OCI-M2 (cell line): Measurements from ENCODE around the gene DARS1.
"Not testable (repeated sequence)": the region's sequence is repeated elsewhere in the genome, so short reads cannot be mapped to it uniquely, and the experiment has no call there.

Experiments
- DNase-seq: peaks from one replicate; lab custom pipeline; 2025; ENCODE audit not compliant: unreplicated experiment; lab: John Stamatoyannopoulos, UW

The DARS1 gene

DNA sequence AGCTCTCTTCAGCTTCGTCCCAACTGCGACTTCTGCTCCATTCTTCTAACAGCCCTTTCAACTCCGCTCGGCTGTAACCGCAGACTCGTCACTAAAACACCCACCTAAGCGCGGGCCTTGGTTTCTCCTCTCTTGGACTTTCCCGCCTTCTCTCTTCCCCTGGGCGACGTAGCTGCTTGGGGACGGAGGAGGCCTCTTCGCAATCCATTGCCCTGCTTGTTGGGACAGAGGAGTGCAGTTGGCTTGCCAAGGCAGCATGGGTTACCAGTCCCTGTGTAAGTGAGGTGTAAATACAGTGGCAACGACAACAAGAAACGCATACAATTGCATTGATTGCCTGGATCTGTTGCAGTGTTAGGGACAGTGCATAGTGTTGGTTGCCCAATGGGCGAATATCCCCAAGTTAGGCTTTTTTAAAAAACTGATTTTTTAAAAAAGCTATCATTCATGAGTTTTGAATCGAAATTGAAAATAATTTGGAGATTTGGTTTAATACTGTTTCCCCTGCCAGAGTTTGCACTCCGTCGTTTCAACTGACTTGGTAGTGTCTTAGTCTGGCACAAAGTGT, 484 bp upstream of the DARS1 start:
- DNase-seq: no peak

DNA sequence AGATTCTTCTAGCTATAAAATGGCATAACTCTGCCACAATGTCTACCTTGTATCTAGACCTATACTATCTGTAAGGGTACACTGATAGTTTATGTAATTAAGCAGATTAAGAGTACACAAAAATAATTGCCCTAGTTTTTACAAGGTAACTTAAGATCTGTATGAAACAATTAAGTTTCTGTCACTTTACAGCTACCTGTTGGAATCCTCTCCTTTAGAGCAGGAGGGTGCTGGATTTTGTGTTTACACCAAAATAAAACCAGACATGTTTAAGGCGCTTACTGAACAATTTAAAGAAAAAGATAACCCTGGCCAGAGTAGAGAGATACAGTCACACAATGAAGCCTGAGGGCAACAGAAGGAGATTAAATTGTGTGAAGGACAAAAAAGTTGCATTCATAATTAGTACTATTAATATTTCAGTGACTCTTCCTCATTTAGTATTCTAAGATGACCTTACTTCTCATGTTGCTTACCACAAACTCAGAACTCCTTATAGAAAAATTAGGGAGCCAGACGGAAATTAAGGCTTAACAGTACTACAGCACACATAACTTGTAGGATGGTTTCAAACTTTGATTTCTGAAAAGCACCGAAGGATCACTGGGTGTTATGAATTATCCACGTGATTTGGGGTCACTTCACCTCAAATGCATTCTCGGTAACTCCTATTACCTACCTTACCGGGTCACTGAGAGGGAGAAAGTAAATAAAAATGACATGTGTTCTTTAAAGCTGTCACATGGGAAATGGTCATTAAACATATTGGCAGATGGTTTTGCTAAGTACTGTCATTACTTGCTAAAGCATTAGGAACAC, 1.0 kb downstream of the DARS1 start:
- no peak for DNase-seq

DNA sequence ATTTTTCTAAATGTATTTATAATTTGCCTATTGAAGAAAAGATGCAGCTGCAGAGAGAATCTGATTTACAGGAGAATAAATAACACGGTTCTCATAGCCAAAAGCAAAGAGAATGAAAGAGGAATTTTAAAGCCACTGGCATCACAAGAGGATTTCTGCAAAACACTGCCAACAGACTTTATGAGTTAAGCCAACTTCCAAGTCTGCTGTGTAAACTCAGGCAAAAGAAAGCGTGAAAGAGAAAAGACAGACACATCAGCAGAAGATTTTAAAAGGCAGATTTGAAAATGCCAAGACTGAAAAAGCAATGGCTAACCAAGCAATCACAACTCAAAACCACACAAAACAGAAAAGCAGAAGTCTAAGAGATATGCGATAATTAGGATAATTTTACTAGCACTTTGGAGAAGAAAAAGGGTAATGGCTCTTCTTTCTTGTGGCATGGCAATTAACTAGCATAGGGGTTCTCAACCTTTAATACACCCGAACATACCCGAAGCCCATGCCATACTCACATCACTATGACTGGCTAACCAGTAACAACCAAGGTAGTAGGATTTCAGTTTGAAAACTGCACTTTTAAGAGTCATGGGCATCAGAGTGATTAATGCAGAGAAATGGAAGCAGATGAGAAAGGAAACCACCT, 4.9 kb downstream of the DARS1 start:
- DNase-seq: no peak

DNA sequence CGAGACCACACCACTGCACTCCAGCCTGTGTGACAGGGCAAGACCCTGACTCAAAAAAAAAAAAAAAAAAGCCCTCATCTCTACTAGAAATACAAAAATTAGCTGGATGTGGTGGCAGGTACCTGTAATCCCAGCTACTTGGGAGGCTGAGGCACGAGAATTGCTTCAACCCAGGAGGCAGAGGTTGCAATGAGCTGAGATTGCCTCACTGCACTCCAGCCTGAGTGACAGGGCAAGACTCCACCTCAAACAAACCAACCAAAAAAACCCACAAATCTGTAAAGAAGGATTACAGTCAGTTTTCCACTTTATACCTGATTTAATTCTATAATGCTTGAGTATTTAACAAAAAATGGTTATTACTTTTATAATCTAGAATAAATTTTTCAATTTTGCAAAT, 9.7 kb downstream of the DARS1 start:
- DNase-seq: no peak

DNA sequence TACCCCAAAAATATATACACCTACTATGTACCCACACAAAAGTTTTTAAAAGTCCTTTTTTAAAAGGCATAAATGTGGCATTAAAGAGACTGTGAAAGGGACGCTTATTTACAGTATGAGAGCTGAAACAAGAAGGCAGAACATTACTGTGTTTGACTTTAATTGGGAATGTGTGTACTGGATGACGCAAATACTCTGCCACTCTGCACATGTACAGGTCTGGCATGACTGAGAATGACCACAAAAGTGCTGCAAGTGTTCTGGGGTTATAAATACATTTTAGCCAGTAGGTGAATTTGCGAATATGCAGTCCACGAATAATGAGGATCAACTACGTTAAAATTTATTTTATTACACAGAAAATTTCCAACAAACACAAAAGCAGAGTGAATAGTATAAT, 11.4 kb downstream of the DARS1 start:
- DNase-seq: no peak

DNA sequence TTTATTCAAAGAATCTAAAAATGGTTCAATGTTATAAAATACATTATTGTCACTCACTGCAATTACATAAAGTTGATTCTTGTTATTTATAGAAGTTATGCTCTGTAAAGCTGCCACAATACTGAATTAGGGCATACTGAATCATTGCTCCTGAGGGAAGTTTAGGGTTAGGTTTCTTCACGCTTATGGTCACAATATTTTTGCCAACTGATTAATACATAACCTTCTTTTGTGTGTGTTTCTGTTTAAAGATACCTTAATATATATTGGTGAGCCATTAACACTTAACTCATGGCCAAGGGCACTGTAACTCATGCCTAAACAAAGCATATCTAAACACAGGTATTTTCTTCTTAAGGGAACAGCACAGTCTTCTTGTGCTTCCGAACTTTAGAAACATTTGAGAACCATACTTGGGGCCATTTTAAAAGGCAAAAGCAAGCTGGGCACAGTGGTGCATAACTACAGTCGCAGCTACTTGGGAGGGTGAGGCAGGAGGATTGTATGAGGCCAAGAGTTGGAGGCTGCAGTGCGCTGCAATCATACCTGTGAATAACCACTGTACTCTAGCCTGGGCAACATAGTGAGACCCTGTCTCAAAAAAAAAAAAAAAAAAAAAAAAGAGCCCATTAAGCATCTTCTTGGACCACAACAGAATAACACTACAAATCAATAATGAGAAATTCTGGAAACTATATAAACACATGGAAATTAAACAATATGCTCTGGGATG, 15.6 kb downstream of the DARS1 start:
- DNase-seq: no peak

DNA sequence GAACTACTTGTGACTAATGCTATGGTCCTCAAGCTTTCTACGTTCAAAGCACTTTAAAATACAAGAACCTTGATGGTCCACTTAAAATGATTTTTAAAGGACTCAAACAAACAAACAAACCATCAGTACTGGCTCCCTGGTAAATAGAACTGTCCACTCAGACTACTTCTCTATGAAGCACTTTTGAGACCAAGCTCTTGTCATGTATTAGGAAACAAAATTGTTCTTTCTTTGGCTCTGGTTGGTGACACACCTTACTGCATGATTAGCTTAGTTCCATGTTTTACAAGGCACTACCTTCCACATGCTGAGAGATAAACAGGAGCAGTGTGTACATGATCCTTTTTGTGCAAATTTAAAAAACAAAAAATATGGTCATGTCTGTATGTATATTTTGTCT, 19.7 kb downstream of the DARS1 start:
- no peak for DNase-seq

DNA sequence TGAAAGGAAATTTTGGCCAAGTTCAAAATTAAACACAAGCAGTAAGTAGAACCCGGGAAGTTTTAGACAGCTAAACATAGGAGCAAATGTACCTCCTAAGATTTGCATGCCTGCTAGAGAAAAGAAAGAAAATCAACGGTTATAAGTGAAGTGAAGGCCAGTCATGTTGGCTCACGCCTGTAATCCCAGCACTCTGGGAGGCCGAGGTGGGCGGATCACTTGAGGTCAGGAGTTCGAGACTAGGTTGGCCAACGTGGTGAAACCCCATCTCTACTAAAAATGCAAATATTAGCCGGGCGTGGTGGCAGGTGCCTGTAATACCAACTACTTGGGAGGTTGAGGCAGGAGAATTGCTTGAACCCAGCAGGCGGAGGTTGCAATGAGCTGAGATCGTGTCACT, 21.0 kb downstream of the DARS1 start:
- not testable (repeated sequence) for DNase-seq

DNA sequence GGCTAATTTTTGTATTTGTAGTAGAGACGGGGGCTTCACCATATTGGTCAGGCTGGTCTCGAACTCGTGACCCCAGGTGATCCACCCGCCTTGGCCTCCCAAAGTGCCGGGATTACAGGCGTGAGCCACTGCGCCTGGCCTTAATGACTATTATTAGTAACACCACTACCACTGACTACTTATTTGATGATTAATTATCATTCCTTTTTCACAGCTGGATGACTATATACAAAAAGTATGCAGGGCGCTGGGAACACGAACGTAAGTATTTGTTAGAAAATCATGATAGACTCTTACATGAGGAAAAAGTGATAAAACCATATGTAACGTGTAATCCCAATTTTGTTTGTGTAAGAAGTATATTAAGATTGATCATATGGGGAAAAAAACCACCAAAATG, 21.6 kb downstream of the DARS1 start:
- DNase-seq: no peak

DNA sequence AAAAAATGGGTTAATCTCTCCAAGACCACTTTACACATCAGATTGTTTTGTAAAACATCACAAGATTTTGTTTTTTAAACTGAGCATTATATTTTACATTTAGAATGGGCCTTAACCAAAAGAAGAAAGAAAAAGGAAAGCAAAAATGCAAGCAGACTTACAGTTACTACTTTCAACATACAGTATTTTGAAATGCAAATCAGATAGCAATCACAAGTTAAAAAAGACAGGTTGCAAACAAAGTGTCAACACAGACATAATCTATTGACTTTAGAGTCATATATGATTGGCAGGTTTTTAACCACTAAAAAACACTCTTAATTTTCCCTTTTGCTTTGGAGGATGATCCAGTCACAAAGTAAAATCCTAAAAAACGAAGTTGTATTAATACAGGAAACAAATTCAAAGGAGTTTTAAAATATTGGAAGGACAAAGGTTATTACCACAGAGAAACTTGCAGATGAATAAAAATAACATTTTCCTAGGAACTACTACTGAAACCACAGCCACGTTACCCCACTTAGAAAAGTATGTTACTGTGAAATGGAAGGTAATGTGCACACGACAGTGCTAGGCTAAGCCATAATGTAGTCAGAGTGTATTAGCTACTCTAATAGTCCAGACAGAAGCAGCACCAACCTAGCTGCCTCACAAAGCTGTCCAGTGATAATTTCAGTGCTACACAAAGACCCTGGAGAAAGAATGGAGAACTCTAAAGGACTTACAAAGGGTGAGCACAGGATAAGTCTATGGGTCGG, 22.9 kb downstream of the DARS1 start:
- DNase-seq: no peak

DNA sequence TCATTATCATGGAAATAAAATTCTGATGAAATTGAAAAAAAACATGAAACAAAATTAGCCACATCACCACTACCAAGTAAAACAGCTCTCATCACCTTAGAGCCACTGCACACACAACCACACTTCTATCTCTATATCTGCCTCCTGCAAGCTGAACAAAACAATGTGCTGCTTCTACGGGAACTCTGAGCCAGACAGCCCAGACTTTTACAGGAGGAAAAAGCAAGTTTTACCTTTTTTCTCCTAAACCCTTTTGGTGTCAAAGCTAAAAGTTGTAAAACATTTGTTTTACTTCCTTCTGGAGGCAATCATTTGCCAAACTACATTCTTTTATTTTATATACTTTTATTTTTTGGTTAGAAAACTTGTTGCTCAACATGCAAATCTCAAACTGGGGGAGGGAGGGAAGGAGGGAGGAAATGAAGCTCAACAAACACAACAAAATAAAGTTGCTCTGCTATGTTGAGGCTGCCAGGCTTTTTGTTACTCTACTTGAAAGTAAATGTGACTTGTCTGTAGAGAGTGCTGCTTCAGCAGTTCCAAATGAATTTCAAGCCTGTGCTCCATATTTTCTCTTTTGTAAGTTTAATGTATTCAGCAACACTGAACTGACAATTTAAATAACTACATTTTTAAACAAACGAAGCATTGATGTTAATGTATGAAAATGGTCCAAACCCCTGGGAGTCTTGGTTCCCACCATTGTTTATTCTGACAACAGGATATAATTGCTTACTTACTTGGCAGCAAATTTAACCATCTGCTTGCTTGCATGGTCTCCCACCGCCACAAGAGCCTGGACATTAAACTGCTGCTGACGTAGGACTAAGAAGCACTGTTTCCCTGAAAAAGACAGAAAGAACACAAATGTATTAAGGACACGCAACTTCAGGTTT, 24.5 kb downstream of the DARS1 start:
- DNase-seq: no peak

DNA sequence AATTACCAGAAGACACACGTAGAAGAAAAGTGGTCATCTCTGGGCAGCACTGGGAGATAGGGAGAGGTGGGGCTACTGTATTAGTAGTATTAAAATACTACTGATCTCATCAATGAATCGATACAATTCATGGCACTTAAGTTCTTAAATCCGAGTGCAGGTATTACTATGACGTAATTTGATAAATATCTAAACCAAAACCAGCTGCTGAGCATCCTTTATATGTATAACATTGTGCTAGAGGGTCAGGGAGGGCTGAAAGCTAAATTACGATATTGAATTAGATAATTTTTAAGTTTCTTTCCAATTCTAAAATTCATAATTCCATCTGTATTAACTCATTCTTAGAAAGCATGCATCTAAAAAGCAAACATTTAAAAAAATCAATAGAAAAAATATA, 25.3 kb downstream of the DARS1 start:
- DNase-seq: no peak

DNA sequence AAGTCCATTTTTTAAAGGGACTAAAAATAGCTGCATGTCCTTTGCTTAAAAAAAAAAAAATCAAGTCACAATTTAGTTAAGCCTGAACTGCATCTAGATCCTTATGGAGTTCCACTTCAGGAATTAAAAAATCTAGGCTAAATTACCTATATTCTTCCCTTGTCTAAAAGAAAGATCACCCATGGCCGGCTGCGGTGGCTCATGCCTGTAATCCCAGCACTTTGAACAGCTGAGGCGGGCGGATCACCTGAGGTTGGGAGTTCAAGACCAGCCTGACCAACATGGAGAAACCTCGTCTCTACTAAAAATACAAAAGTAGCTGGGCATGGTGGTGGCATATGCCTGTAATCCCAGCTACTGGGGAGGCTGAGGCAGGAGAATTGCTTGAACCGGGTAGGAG, 26.5 kb downstream of the DARS1 start:
- DNase-seq: not testable (repeated sequence)

DNA sequence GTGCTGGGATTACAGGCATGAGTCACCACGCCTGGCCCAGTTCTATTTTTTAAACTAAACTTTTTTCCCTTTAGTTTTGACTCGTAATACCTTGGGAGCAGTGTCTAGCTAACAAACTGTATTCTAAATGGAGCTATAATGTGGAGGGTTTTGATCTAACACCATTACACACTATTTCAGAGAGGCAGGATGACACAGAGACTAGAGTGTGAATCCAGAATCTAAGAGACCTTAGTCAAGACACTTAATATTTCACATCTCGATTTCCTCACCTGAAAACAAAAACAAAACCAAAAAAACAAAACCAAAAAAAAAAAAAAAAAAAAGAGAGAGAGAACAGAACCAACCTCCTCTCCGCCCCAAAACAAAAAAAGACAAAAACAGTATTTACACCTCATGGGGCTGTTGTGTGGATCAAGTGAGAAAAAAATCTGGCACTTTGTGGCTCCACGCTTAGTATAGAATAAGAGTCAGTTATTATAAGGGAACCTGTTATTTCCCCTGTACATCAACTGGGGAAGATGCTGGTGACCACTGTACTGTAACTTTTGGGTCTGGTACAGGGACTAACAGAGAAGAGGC, 31.3 kb downstream of the DARS1 start:
- no peak for DNase-seq

DNA sequence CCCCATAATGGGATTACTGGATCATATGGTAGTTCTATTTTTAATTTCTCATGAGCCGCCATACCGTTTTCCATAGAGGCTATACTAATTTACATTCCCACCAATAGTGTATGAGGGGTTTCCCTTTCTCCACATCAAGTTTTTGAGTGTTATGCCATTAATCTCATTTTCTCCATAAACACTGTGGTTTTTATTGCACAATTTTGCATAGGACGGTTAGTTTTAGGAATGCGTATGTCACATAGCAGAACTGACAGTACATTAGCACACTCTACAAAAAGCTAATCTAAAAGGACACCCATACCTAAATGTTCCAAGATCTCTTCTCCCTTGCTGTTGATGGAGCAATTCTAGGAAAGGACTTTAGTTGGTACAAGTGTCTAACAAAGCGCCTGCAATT, 32.5 kb downstream of the DARS1 start:
- DNase-seq: no peak

DNA sequence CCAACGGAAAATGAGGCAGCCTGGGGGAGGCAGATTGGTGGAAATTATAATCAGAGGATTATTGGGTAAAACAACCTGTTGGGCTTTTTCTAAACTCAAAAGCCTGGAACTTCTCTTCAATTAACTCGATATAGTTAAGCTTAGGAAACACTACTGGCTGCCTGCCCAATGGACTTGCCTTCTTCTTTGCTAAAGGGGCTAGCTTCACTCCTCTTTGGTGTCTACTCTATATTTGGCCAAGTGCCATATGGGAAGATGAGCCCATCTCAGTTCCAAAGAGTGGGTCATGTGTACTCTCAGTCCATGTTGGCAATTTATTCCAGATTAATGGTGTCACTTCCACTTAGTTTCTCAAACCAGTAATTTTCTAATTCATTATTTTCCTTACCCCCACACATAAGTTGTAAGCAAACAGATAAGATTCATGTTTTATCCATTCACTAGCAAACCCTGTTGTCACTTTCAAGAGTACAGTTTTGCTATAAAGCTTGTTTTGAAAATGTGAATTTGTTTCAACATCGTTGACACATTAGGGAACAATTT, 34.3 kb downstream of the DARS1 start:
- no peak for DNase-seq

DNA sequence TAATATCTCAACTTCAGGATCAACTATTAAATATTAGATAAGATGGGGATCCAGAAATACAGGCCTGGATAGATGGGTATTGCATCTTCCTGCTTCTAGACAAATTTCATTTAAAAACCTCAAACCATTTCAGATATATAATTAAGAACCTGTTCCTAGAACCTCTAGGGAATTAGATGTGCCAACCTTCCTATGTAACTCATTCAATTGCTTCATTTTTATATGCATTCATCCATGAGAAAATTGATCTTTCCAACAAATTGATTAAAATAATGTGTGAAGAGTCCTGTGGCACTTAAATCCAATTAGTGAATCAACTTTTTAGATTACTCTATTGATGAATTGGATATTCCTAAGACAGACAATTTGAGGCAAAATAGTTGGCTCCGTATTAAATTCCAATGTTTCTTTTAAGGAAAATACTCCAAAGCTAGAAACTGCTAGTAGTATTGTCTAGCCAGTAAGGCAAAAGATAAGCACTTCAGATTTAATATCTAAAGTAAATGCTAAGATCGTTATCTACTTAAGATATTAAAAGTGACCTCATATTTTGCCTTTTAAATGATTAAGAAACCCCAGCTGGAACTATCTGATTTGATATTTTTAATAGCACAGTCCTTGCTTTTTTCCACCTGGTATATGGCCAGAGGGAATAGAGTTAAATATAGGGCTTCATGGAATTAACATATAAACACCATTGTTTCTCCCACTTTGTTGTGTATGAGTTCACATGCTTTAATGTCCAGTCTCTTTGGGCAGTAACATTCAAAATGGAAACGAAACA, 35.8 kb downstream of the DARS1 start:
- DNase-seq: no peak

DNA sequence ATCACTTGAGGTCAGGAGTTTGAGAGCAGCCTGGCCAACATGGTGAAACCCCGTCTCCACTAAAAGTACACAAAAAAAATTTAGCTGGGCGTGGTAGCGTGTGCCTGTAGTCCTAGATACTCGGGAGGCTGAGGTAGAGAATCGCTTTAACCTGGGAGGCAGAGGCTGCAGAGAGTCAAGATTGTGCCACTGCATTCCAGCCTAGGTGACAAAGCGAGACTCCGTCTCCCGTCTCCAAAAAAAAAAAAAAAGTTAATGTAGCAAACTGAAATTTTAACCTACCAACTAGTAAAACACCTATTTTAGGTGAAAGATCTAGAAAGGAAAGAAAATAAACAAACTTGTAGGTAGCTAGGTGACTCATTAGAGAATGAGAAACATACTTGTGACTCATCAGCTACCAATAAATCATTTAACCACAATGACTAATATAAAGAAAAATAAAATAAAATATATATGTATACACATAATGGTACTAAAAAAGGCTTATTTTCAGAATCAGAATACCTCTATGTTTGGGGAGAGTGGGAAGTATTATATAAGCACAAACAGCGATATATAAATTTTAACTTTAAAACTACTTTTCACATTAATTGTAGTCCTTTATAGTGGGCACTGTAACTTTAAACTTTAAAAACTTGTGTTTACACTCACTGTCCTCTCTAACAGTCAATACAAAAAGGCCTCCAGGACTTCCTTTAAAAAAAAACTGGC, 36.6 kb downstream of the DARS1 start:
- no peak for DNase-seq
